Body of pancreas (tissue), 4 donors: ENCODE results near the gene SKAP1. TPM values are rescaled to one million over a fixed set of nuclear protein-coding genes. Genes with fewer than 3 reads are reported as not detected.
"Not testable (repeated sequence)": the region's sequence is repeated elsewhere in the genome, so short reads cannot be mapped to it uniquely, and the experiment has no call there.

ENCODE experiments used
- ATAC-seq: fragments of 150-250 bp; one replicate; pipeline ENCODE4 v1.9.1; 2016
- DNase-seq, 4 donors: peaks; one replicate each; pipeline ENCODE4 v3.0.0-alpha.2; 2019
- H3K27ac ChIP-seq, 4 donors: fragments of 200-600 bp; sonication (generic); 1 replicate in 3 of 4; 2 replicates in 1 of 4; pipeline versions ENCODE4 v1.5.1 to v1.6.1; 2016 to 2019; ENCODE audit warnings: mild to moderate bottlenecking in 1 of 4, mixed read lengths in 1 of 4, moderate library complexity in 1 of 4
- H3K27me3 ChIP-seq, 2 donors: fragments of 200-600 bp; sonication (generic); one replicate each; pipeline ENCODE4 v1.6.0; 2016; ENCODE audit warnings: mild to moderate bottlenecking in 1 of 2
- H3K36me3 ChIP-seq, 2 donors: fragments of 200-600 bp; sonication (generic); replicated peaks in 1 of 2; 2 replicates each; pipeline ENCODE4 v1.5.1; 2016; ENCODE audit warnings: low read depth in 2 of 2; ENCODE audit not compliant: insufficient read depth in 1 of 2
- H3K4me1 ChIP-seq: fragments of 200-600 bp; sonication (generic); one replicate; pipeline ENCODE4 v1.6.0; 2016
- H3K4me3 ChIP-seq, 2 donors: fragments of 200-600 bp; sonication (generic); 1 replicate in 1 of 2; 2 replicates in 1 of 2; pipeline ENCODE4 v1.5.1; 2016 to 2019
- H3K9me3 ChIP-seq, 3 donors: fragments of 200-600 bp; sonication (generic); 1 replicate in 2 of 3; 2 replicates in 1 of 3; pipeline ENCODE4 v1.5.1; 2016
- POLR2A ChIP-seq, 3 donors: fragments of 450-650 bp; IDR thresholded peaks; one replicate each; pipeline ENCODE4 v1.6.1; 2016; ENCODE audit warnings: antibody characterized with exemption in 3 of 3, mild to moderate bottlenecking in 2 of 3
- WGBS, 2 donors: methylation state at CpG; one replicate each; pipeline ENCODE4 v1.1.5; 2017; 5-methylcytosine and 5-hydroxymethylcytosine counted together
- intact Hi-C: fragments of 100-400 bp; cut with DNase I; formaldehyde crosslinking; loops from one replicate; pipeline ENCODE4 v1.15.1; 2023
- total RNA-seq, 2 donors: library from RNA; depleted of rRNA; stranded (reverse); fragments of >200 nt; gene quantifications; one replicate each; pipeline ENCODE4 v1.1.0, GENCODE V29; 2016
- TF ChIP-seq, protein P1 (sequence below), 7 experiments: fragments of 450-650 bp in 4 of 7; fragments of 200-600 bp in 3 of 7; sonication (generic) in 3 of 7; IDR thresholded peaks; one replicate each; pipeline ENCODE4 v1.5.1; 2016 to 2019; ENCODE audit warnings: antibody characterized with exemption in 7 of 7

SKAP1 gene
- total RNA-seq, 2 donors from 2014 or later, result 0.78 to 4.0 TPM

DNA sequence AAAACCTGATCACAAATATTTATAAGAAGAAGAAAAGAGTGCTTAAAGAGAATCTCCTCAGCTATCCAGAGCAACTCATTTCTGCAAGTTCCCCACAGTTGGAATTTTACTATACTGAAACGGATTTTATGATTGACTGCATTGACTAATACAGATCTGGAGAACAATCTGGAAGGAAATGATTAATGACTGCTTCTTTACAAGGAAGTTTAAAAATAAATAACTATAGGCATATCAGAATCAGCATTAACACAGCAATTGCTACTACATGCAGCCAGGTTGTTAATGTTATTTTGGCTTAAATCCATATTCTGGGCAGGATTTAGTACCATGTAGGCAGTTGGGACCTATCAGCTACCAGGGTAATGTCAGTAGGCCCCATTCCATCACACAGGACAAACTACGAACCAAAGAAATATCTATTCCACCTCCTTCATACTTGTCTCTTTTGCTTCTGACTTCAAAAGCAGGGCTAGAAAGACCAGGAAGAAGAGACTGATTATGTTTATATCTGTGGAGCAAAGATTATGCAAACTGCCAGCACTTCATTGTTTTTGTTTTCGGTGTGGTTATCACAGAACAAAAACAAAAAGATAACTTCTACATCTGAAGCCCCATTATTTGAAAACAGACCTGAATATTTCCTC is 3.9 kb downstream of the SKAP1 start:
- intact Hi-C loops, result no loop called here

GRCh38 chr17:48422060-48422459 is 8.0 kb downstream of the SKAP1 start:
- 93 to 95% methylated on average over 3 of the region's 3 CpGs for WGBS, 2 donors
- intact Hi-C loops, H3K27me3 ChIP-seq, H3K36me3 ChIP-seq, H3K4me3 ChIP-seq, DNase-seq, ATAC-seq, H3K9me3 ChIP-seq, H3K27ac ChIP-seq, H3K4me1 ChIP-seq: not testable (repeated sequence)

More for the DNA sequence above, 3.9 kb downstream of the SKAP1 start:
- Histone ChIP-seq H3K27me3 (no peaks in the 10 kb centered on the region), H3K4me3 (no peak overlapping the region), H3K9me3 (no peaks in the 10 kb centered on the region), H3K27ac (no peak overlapping the region), H3K36me3 (no peaks in the 10 kb centered on the region), H3K4me1 (peaks cover 13% of the 10 kb centered on the region)
- DNase-seq, result no peak
- WGBS, 2 donors, result 66 to 72% methylated on average over 3 of the region's 3 CpGs
- ATAC-seq, result no peak
- TF ChIP-seq, protein P1, sequence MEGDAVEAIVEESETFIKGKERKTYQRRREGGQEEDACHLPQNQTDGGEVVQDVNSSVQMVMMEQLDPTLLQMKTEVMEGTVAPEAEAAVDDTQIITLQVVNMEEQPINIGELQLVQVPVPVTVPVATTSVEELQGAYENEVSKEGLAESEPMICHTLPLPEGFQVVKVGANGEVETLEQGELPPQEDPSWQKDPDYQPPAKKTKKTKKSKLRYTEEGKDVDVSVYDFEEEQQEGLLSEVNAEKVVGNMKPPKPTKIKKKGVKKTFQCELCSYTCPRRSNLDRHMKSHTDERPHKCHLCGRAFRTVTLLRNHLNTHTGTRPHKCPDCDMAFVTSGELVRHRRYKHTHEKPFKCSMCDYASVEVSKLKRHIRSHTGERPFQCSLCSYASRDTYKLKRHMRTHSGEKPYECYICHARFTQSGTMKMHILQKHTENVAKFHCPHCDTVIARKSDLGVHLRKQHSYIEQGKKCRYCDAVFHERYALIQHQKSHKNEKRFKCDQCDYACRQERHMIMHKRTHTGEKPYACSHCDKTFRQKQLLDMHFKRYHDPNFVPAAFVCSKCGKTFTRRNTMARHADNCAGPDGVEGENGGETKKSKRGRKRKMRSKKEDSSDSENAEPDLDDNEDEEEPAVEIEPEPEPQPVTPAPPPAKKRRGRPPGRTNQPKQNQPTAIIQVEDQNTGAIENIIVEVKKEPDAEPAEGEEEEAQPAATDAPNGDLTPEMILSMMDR (IDR thresholded peaks at IDR 0.05), result no peak
- no peak for TF ChIP-seq POLR2A (IDR thresholded peaks at IDR 0.05)

DNA sequence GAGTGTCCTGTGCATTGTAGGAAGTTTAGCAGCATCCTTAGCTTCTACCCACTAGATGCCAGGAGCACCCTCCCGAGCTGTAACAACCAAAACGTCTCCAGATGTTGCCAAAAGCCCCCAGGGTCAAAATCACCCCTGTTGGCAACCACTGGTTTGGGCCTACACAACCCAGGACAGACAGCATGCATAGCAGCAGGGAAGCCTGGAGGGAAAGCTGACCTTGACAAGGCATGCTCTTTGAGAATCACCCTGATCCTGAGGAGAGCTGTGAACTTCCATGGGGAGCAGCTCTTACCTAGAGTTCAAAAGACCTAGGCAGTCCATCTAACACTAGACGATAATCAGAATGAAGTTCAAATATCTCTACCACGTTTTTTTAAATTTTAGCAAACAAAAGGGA is 9.2 kb downstream of the SKAP1 start:
- no peak overlapping the region for H3K27ac ChIP-seq
- intact Hi-C loops, result no loop called here
- no peak for DNase-seq
- no peaks in the 10 kb centered on the region for H3K27me3 ChIP-seq
- H3K9me3 ChIP-seq, result no peaks in the 10 kb centered on the region
- no peak for TF ChIP-seq POLR2A (IDR thresholded peaks at IDR 0.05)
- TF ChIP-seq, protein P1 (IDR thresholded peaks at IDR 0.05), result no peak
- H3K4me3 ChIP-seq, result no peak overlapping the region
- 68 to 84% methylated on average over 3 to 4 of the region's 4 CpGs for WGBS, 2 donors
- ATAC-seq, result no peak
- no peaks in the 10 kb centered on the region for H3K4me1 ChIP-seq
- H3K36me3 ChIP-seq, result no peaks in the 10 kb centered on the region

DNA sequence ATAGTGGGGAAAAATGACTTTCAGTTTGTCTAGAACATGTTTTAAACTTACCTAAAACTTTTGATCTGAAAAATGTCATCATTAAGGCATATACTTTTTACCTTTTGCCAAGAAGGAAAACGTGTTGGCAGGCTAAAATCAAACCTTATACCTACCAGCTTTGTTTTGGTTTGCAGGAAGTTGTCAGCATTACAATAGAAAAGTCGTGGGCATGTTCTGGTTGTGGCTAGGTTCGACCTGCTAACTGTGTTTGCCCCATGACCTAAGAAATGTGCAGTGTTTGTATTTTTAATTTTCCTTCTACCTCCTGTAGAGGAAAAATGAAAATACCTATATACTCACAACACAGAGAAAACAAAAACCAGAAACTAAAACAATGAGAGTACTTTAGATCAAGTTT is 13.0 kb downstream of the SKAP1 start:
- no peaks in the 10 kb centered on the region for H3K27me3 ChIP-seq
- intact Hi-C loops, result no loop called here
- no peaks in the 10 kb centered on the region for H3K36me3 ChIP-seq
- H3K27ac ChIP-seq, result no peak overlapping the region
- DNase-seq (no peak), ATAC-seq (no peak)
- no peak overlapping the region for H3K4me3 ChIP-seq
- H3K4me1 ChIP-seq, result no peaks in the 10 kb centered on the region
- H3K9me3 ChIP-seq, result no peaks in the 10 kb centered on the region
- WGBS, 2 donors, result 17 to 48% methylated on average over 3 of the region's 3 CpGs
- TF ChIP-seq, protein P1 (IDR thresholded peaks at IDR 0.05), result no peak
- no peak for TF ChIP-seq POLR2A (IDR thresholded peaks at IDR 0.05)

- Histone ChIP-seq H3K4me1 (no peaks in the 10 kb centered on the region), H3K9me3 (no peaks in the 10 kb centered on the region), H3K27me3 (no peaks in the 10 kb centered on the region), H3K27ac (no peak overlapping the region), H3K36me3 (no peaks in the 10 kb centered on the region), H3K4me3 (no peak overlapping the region)
- intact Hi-C loops, result no loop called here
- WGBS, 2 donors, result 69 to 80% methylated on average over 5 of the region's 5 CpGs
- DNase-seq (no peak), ATAC-seq (no peak)
- TF ChIP-seq POLR2A (IDR thresholded peaks at IDR 0.05), result no peak
- TF ChIP-seq, protein P1 (IDR thresholded peaks at IDR 0.05), result no peak
These were observed 16.2 kb downstream of the SKAP1 start for GRCh38 chr17:48413613-48414405.
